ENCODE data around the gene NEUROD1. TPM values are rescaled to one million over a fixed set of nuclear protein-coding genes. Genes with fewer than 3 reads are reported as not detected.
A peak's percentile ranks its signal among the peaks of the same experiment; 100 is the strongest.
"Not testable (repeated sequence)": the region's sequence is repeated elsewhere in the genome, so short reads cannot be mapped to it uniquely, and the experiment has no call there.

The NEUROD1 gene
- not detected in 3 replicates for total RNA-seq
- long read RNA-seq: 0 reads

DNA sequence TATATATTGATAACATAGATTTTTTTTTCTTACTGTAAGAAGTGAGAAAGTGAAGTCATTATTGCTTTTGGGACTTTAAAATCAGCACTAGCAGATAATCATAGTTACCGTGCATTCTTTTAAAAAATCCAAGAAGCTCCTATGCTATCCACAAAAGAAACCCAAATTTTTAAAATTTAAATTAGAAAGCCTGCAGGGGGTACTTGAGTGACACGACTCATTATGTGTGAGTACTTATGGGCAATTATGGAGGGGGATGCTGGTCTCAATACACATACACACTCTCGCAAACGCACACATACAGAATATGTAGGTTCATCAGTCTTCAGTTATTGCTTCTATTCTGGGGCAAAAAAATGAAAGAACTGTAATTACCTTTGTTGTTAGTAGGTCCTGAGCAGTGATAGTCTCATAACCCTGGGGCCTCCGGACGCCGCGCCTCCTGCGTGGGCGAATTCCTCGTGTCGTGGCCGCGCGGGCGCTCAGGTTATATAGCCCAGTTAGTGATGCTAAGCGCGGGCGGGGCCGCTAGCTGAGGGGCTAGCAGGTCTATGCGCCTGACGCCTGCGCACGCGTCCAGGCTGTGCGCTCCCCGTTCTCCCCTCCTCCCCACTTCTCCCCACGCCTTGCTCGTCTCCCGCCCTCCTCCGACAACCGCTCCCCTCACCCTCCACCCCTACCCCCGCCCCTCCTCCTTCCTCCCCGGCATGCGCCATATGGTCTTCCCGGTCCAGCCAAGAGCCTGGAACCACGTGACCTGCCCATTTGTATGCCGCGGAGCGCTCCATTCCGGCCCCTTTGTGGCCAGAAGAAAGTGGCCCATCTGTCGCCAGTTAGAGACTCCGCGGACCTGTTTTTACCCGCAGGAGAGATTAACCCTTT, at the start of gene NEUROD1:
Gene NEUROD1 (minus strand): TSS at position 463 of the 882 bp plus-strand sequence. CDS start 1,657 bp downstream, outside the sequence.
- no peak for TF ChIP-seq CTCF (IDR thresholded peaks at IDR 0.05)
- peaks cover 7% of the 10 kb centered on the region for H3K36me3 Mint-ChIP-seq (ENCODE audit: low read depth)
- H3K27ac Mint-ChIP-seq (ENCODE audit: unreplicated experiment): no peak within 1 kb of the TSS
- peak within 1 kb of the TSS; percentile 58 for H3K4me3 Mint-ChIP-seq (ENCODE audit: unreplicated experiment)
- H3K4me1 Mint-ChIP-seq (ENCODE audit: low read depth): peaks cover 38% of the 10 kb centered on the region
- peak; percentile 75 for DNase-seq (ENCODE audit: low spot score)
- peaks cover 81% of the 10 kb centered on the region for H3K27me3 Mint-ChIP-seq (ENCODE audit: low read depth)
- peaks cover 4% of the 10 kb centered on the region for H3K9me3 Mint-ChIP-seq (ENCODE audit: low read depth)

DNA sequence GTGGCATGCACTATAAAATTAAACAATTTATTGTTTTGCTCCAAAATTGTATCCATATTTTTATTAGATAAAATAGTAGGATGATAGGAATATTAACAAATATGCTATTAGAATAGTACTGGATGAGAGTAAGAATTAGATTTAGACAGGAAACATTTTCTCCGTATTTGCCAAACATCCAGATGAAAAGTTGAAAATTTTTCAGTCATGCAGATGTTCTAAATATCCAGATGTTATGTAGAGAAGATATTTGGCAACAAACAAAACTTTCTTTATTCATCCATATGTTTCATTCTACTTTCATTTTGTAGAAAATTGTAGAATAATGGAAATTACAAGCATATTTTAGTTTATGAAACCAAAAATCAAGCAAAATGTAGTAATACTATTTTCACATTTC, 45.2 kb upstream of the NEUROD1 start:
- no peak overlapping the region for H3K4me3 Mint-ChIP-seq (ENCODE audit: unreplicated experiment)
- H3K36me3 Mint-ChIP-seq (ENCODE audit: low read depth): no peaks in the 10 kb centered on the region
- H3K4me1 Mint-ChIP-seq (ENCODE audit: low read depth): no peaks in the 10 kb centered on the region
- TF ChIP-seq CTCF (IDR thresholded peaks at IDR 0.05): no peak
- no peak overlapping the region for H3K27ac Mint-ChIP-seq (ENCODE audit: unreplicated experiment)
- no peak for DNase-seq (ENCODE audit: low spot score)
- peaks cover 6% of the 10 kb centered on the region for H3K9me3 Mint-ChIP-seq (ENCODE audit: low read depth)
- peaks cover 2% of the 10 kb centered on the region for H3K27me3 Mint-ChIP-seq (ENCODE audit: low read depth)

DNA sequence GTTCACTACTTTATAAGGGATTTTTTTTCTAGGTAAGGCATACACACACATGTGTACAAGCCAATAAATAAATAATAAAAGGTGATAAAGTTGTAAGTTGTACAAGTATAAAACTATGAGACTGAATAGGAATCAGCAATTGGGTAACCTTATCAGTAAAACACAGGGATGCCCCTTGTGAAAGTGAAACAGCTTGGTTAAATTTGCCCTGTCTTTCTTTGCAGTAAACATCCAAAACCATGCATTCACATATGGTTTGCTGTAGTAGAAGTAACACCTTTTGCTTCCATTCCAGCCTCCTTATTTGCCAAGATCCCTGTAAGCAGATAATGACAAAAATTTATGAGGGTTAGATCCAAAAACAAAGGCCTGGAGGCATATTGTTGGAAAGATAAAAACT, 44.3 kb upstream of the NEUROD1 start:
- Mint-ChIP-seq H3K4me3 (ENCODE audit: unreplicated experiment) (no peak overlapping the region), H3K36me3 (ENCODE audit: low read depth) (no peaks in the 10 kb centered on the region), H3K9me3 (ENCODE audit: low read depth) (peaks cover 6% of the 10 kb centered on the region), H3K27ac (ENCODE audit: unreplicated experiment) (no peak overlapping the region), H3K27me3 (ENCODE audit: low read depth) (peaks cover 2% of the 10 kb centered on the region), H3K4me1 (ENCODE audit: low read depth) (no peaks in the 10 kb centered on the region)
- TF ChIP-seq CTCF (IDR thresholded peaks at IDR 0.05): no peak
- DNase-seq (ENCODE audit: low spot score): no peak

DNA sequence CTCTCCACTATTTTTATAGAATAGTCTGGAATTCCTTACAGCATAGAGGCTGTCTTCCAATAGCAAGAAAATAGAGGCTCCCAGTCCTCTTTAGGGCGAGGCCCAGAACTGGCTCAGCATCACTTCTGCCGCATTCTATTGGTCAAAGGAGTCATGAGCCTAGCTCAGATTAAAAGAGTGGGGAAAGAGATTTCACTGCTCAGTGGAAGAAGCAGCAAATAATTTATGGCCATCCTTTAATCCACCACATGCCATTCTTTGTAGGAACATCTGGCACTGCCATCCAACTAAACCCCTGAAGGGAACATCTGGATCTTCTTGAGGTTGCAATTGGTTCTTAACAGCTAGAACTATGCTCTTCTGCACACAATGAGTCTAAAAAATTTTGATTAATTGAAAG, 43.4 kb upstream of the NEUROD1 start:
- H3K9me3 Mint-ChIP-seq (ENCODE audit: low read depth): peaks cover 6% of the 10 kb centered on the region
- H3K27ac Mint-ChIP-seq (ENCODE audit: unreplicated experiment): no peak overlapping the region
- no peaks in the 10 kb centered on the region for H3K36me3 Mint-ChIP-seq (ENCODE audit: low read depth)
- H3K4me1 Mint-ChIP-seq (ENCODE audit: low read depth): no peaks in the 10 kb centered on the region
- peaks cover 2% of the 10 kb centered on the region for H3K27me3 Mint-ChIP-seq (ENCODE audit: low read depth)
- no peak for DNase-seq (ENCODE audit: low spot score)
- H3K4me3 Mint-ChIP-seq (ENCODE audit: unreplicated experiment): no peak overlapping the region
- TF ChIP-seq CTCF (IDR thresholded peaks at IDR 0.05): no peak

DNA sequence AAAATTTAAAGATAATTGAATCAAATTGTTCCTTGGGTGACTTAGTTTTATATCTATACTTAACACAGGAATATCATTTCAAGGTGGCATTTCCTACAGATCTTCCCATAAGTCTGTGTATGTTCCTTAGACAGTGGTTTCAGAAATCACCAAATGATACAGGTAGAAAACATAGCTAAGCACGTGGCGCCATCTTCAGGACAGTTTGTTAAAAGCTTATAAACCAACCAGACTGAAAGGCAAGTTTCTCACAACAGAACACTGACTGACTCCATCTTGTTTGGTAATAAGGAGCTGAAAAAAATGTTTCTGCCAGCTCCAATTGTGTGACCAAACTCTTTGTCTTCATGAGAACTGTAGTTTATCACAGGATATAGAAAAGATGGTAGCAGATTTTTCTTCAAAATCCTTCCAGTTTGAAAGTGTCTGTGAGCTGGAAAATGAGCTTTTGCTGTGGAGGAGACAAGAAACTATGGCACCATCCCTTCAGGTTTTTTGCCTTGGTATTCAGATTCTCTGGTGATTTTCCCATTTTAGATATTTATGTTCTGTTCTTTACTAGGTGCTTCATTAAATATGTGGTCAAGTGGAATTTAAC, 34.8 kb upstream of the NEUROD1 start:
- Mint-ChIP-seq H3K4me3 (ENCODE audit: unreplicated experiment) (no peak overlapping the region), H3K36me3 (ENCODE audit: low read depth) (no peaks in the 10 kb centered on the region), H3K4me1 (ENCODE audit: low read depth) (no peaks in the 10 kb centered on the region), H3K27ac (ENCODE audit: unreplicated experiment) (no peak overlapping the region), H3K9me3 (ENCODE audit: low read depth) (no peaks in the 10 kb centered on the region), H3K27me3 (ENCODE audit: low read depth) (no peaks in the 10 kb centered on the region)
- TF ChIP-seq CTCF (IDR thresholded peaks at IDR 0.05): peak; percentile 96
- DNase-seq (ENCODE audit: low spot score): no peak

DNA sequence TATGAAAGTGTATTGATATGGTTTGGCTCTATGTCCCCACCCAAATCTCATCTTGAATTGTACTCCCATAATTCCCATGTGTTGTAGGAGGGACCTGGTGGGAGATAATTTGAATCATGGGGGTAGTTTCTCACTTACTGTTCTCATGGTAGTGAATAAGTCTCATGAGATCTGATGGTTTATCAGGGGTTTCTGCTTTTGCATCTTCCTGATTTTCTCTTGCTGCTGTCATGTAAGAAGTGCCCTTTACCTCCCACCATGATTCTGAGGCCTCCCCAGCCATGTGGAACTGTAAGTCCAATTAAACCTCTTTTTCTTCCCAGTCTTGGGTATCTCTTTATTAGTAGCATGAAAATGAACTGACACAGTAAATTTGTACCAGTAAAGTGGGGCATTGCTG, 30.7 kb upstream of the NEUROD1 start:
- not testable (repeated sequence) for DNase-seq (ENCODE audit: low spot score); H3K27ac Mint-ChIP-seq (ENCODE audit: unreplicated experiment); H3K4me3 Mint-ChIP-seq (ENCODE audit: unreplicated experiment); H3K27me3 Mint-ChIP-seq (ENCODE audit: low read depth); H3K36me3 Mint-ChIP-seq (ENCODE audit: low read depth); H3K4me1 Mint-ChIP-seq (ENCODE audit: low read depth); H3K9me3 Mint-ChIP-seq (ENCODE audit: low read depth)

DNA sequence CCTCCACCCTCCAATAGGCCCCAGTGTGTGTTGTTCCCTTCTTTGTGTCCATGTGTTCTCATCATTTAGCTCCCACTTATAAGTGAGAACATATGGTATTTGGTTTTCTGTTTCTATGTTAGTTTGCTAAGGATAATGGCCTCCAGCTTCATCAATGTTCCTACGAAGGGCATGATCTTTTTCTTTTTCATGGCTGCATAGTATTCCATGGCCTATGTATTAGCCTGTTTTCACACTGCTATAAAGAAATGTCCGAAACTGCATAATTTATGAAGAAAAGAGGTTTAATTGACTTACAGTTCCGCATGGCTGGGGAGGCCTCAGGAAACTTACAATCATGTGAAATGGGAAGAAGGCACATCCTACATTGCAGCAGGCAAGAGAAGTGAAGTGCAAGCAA, 22.2 kb upstream of the NEUROD1 start:
- not testable (repeated sequence) for H3K36me3 Mint-ChIP-seq (ENCODE audit: low read depth); H3K27ac Mint-ChIP-seq (ENCODE audit: unreplicated experiment); H3K9me3 Mint-ChIP-seq (ENCODE audit: low read depth); H3K27me3 Mint-ChIP-seq (ENCODE audit: low read depth); DNase-seq (ENCODE audit: low spot score); H3K4me3 Mint-ChIP-seq (ENCODE audit: unreplicated experiment); H3K4me1 Mint-ChIP-seq (ENCODE audit: low read depth)
